Measurements from ENCODE around the gene GFOD1. TPM values are rescaled to one million over a fixed set of nuclear protein-coding genes. Genes with fewer than 3 reads are reported as not detected.
A peak's percentile ranks its signal among the peaks of the same experiment; 100 is the strongest.

Gene GFOD1
- total and polyA plus RNA-seq, 2 donors (not counting 1 experiment from before 2014, with no cell fraction given): 10.5 to 25.3 TPM

DNA sequence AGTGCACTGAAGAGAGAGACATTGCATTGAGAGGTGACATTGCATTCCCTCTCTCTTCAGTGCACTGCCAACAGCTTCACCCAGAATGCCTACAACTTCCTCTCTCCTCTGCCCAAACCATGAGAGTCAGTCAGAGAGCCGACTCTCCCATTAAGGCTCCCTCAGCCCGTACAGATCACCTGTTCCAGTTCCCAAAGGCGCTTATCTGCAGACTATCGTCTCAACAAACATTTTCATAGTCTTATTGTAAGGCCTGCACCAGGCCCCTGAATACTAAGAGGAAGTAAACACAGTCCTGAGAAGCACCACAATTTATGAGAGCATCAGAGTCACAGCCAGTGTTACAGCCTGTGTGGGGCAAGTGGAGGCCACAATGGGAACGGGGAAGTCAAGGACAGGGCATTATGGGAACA lies 53.7 kb downstream of the GFOD1 start:
- no peaks in the 10 kb centered on the region for H3K27me3 ChIP-seq (ENCODE audit: control insufficient read depth, insufficient read depth, low read length)
- no peak overlapping the region for H3K27ac ChIP-seq (ENCODE audit: insufficient read depth, low read length)
- H3K79me2 ChIP-seq (ENCODE audit: control insufficient read depth, insufficient read depth, low read length): peaks cover 3% of the 10 kb centered on the region
- H4K20me1 ChIP-seq (ENCODE audit: control insufficient read depth, extremely low read depth, insufficient read depth, low read length): no peaks in the 10 kb centered on the region
- H3K4me3 ChIP-seq (replicated peaks in 1 of 4; ENCODE audit: control extremely low read depth in 1 of 4, insufficient read depth in 1 of 4, low read depth in 3 of 4, low read length in 4 of 4): no peak overlapping the region
- H3K9me3 ChIP-seq (ENCODE audit: control insufficient read depth, insufficient read depth, low read depth, low read length): no peaks in the 10 kb centered on the region
- DNase-seq (ENCODE audit: low read depth in 2 of 2): no peak
- H3K4me2 ChIP-seq (ENCODE audit: extremely low read depth, insufficient read depth, low read length): no peak overlapping the region
- no peak overlapping the region for H2AFZ ChIP-seq (ENCODE audit: low read length)
- no peak for TF ChIP-seq EZH2 (IDR thresholded peaks at IDR 0.05; ENCODE audit: low read length, missing control alignments)
- TF ChIP-seq, protein P1, sequence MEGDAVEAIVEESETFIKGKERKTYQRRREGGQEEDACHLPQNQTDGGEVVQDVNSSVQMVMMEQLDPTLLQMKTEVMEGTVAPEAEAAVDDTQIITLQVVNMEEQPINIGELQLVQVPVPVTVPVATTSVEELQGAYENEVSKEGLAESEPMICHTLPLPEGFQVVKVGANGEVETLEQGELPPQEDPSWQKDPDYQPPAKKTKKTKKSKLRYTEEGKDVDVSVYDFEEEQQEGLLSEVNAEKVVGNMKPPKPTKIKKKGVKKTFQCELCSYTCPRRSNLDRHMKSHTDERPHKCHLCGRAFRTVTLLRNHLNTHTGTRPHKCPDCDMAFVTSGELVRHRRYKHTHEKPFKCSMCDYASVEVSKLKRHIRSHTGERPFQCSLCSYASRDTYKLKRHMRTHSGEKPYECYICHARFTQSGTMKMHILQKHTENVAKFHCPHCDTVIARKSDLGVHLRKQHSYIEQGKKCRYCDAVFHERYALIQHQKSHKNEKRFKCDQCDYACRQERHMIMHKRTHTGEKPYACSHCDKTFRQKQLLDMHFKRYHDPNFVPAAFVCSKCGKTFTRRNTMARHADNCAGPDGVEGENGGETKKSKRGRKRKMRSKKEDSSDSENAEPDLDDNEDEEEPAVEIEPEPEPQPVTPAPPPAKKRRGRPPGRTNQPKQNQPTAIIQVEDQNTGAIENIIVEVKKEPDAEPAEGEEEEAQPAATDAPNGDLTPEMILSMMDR (conservative IDR thresholded peaks at IDR 0.05 in 1 of 2, IDR thresholded peaks at IDR 0.05 in 1 of 2; ENCODE audit: low read depth in 1 of 2, low read length in 2 of 2): no peak
- H3K36me3 ChIP-seq (ENCODE audit: control insufficient read depth, insufficient read depth, low read length): no peaks in the 10 kb centered on the region
- H3K4me1 ChIP-seq (ENCODE audit: control insufficient read depth, extremely low read depth, insufficient read depth, low read length): peaks cover 6% of the 10 kb centered on the region
- no peak overlapping the region for H3K9ac ChIP-seq (ENCODE audit: insufficient read depth, low read length)

DNA sequence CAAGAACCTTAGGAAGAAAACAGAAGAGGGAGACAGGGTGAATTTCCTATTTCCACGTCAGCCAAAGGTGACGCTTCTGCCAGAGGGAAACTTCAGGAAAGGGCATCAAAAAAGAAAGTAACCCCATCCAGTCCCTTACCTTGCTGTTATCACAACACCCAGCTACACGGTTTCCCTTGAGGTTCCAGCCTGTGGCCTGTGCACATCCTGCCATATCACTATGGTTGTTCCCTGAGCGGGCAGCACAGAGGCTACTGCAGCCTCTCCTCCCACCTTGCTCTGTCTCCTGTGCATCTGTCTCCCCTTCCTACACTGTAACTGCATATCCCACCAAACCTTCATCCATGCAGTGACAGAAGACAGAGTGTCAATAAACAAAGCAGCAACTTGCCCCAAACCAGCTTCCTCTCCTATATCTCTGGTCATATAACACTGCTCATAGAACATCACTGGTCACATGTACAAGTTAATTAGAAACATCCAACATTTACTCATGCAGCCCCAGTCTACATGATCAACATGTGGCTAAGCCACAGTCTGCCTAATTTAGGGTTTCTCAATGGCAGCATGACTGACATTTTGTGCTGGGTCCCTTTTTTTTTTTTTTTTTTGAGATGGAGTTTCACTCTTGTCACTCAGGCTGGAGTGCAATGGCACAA lies 54.7 kb downstream of the GFOD1 start:
- Histone ChIP-seq H3K4me1 (ENCODE audit: control insufficient read depth, extremely low read depth, insufficient read depth, low read length) (peaks cover 6% of the 10 kb centered on the region), H2AFZ (ENCODE audit: low read length) (no peak overlapping the region), H3K4me3 (replicated peaks in 1 of 4; ENCODE audit: control extremely low read depth in 1 of 4, insufficient read depth in 1 of 4, low read depth in 3 of 4, low read length in 4 of 4) (no peak overlapping the region), H4K20me1 (ENCODE audit: control insufficient read depth, extremely low read depth, insufficient read depth, low read length) (no peaks in the 10 kb centered on the region), H3K4me2 (ENCODE audit: extremely low read depth, insufficient read depth, low read length) (no peak overlapping the region), H3K27me3 (ENCODE audit: control insufficient read depth, insufficient read depth, low read length) (no peaks in the 10 kb centered on the region), H3K27ac (ENCODE audit: insufficient read depth, low read length) (no peak overlapping the region), H3K36me3 (ENCODE audit: control insufficient read depth, insufficient read depth, low read length) (no peaks in the 10 kb centered on the region), H3K79me2 (ENCODE audit: control insufficient read depth, insufficient read depth, low read length) (peaks cover 3% of the 10 kb centered on the region), H3K9ac (ENCODE audit: insufficient read depth, low read length) (no peak overlapping the region), H3K9me3 (ENCODE audit: control insufficient read depth, insufficient read depth, low read depth, low read length) (no peaks in the 10 kb centered on the region)
- DNase-seq (ENCODE audit: low read depth in 2 of 2): no peak
- TF ChIP-seq, protein P1 (conservative IDR thresholded peaks at IDR 0.05 in 1 of 2, IDR thresholded peaks at IDR 0.05 in 1 of 2; ENCODE audit: low read depth in 1 of 2, low read length in 2 of 2): no peak
- TF ChIP-seq EZH2 (IDR thresholded peaks at IDR 0.05; ENCODE audit: low read length, missing control alignments): no peak

DNA sequence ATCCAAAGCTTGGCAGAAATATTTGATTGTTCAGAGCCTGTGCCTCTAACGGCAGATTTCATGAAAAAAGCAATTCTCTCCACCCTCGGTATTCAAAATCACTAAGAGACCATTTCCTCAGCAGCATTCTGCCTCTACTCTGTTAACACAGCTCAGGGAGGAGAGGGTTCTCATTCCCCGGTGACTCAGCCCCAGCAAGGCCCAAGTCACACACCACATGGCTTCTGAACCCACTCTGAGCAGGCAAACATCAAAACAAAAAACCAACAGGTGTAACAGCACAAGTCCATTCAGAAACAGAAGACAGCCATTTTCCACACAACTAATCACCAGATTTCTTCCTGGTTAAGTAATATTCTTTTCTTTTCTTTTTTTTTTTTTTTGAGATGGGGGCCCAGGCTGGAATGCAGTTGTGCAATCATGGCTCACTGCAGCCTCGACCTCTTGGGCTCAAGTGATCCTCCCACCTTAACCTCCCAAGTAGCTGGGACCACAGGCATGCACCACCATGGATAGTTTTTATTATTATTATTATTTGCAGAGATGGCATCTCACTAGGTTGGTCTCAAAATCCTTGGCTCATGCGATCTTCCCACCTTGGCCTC lies 55.4 kb downstream of the GFOD1 start:
- Histone ChIP-seq H3K4me2 (ENCODE audit: extremely low read depth, insufficient read depth, low read length) (no peak overlapping the region), H4K20me1 (ENCODE audit: control insufficient read depth, extremely low read depth, insufficient read depth, low read length) (no peaks in the 10 kb centered on the region), H3K27ac (ENCODE audit: insufficient read depth, low read length) (no peak overlapping the region), H3K27me3 (ENCODE audit: control insufficient read depth, insufficient read depth, low read length) (no peaks in the 10 kb centered on the region), H3K4me1 (ENCODE audit: control insufficient read depth, extremely low read depth, insufficient read depth, low read length) (peaks cover 5% of the 10 kb centered on the region), H3K9me3 (ENCODE audit: control insufficient read depth, insufficient read depth, low read depth, low read length) (no peaks in the 10 kb centered on the region), H3K9ac (ENCODE audit: insufficient read depth, low read length) (no peak overlapping the region), H3K4me3 (replicated peaks in 1 of 4; ENCODE audit: control extremely low read depth in 1 of 4, insufficient read depth in 1 of 4, low read depth in 3 of 4, low read length in 4 of 4) (no peak overlapping the region), H2AFZ (ENCODE audit: low read length) (no peak overlapping the region), H3K36me3 (ENCODE audit: control insufficient read depth, insufficient read depth, low read length) (no peaks in the 10 kb centered on the region), H3K79me2 (ENCODE audit: control insufficient read depth, insufficient read depth, low read length) (peaks cover 3% of the 10 kb centered on the region)
- TF ChIP-seq, protein P1 (conservative IDR thresholded peaks at IDR 0.05 in 1 of 2, IDR thresholded peaks at IDR 0.05 in 1 of 2; ENCODE audit: low read depth in 1 of 2, low read length in 2 of 2): no peak
- no peak for TF ChIP-seq EZH2 (IDR thresholded peaks at IDR 0.05; ENCODE audit: low read length, missing control alignments)
- peak in 1 of 2 donors; percentile 65 for DNase-seq (ENCODE audit: low read depth in 2 of 2)

Data from fibroblast of lung (primary cell).